WTC11 (cell line): ENCODE results near the gene PRLR. TPM values are rescaled to one million over a fixed set of nuclear protein-coding genes. Genes with fewer than 3 reads are reported as not detected.

Experiments used
- ATAC-seq: fragments of 200-7000 bp; cut with Tn5 transposase; 2 replicates; pipeline ENCODE4 v1.10.0; 2021; ENCODE audit warnings: mild to moderate bottlenecking, moderate library complexity
- CTCF ChIA-PET: fragments of 300-600 bp; sonication (Branson Sonifier 250); formaldehyde crosslinking; loops from one replicate; lab custom pipeline; 2021; ENCODE audit warnings: antibody characterized with exemption; lab: Charles Lee
- POLR2A ChIA-PET: fragments of 350-600 bp; sonication (Branson Sonifier 250); formaldehyde crosslinking; loops from one replicate; lab custom pipeline; 2021; ENCODE audit warnings: antibody characterized with exemption; lab: Charles Lee
- DNase-seq: peaks from one replicate; pipeline ENCODE4 v3.0.0; 2021; ENCODE audit warnings: low spot score
- H3K27ac Mint-ChIP-seq: 2 replicates; pipeline ENCODE4 v1.8.0; 2021; ENCODE audit warnings: mixed read lengths
- H3K27me3 Mint-ChIP-seq: 2 replicates; pipeline ENCODE4 v1.8.0; 2021; ENCODE audit warnings: low read depth, mild to moderate bottlenecking, moderate library complexity, mixed read lengths
- H3K36me3 Mint-ChIP-seq: 2 replicates; pipeline ENCODE4 v1.8.0; 2021; ENCODE audit warnings: mixed read lengths
- H3K4me1 Mint-ChIP-seq: 2 replicates; pipeline ENCODE4 v1.8.0; 2022; ENCODE audit warnings: mixed read lengths
- H3K4me3 Mint-ChIP-seq: 2 replicates; pipeline ENCODE4 v1.8.0; 2021; ENCODE audit warnings: mild to moderate bottlenecking, moderate library complexity, mixed read lengths
- H3K9me3 Mint-ChIP-seq: 2 replicates; pipeline ENCODE4 v1.8.0; 2021; ENCODE audit warnings: mixed read lengths
- AFF4 ChIP-seq: sonication (generic); formaldehyde crosslinking; IDR thresholded peaks from 2 replicates; pipeline ENCODE4 v1.8.1; 2023; ENCODE audit warnings: mild to moderate bottlenecking, missing genetic modification reagents, borderline replicate concordance
- ATF1 ChIP-seq: sonication (generic); formaldehyde crosslinking; IDR thresholded peaks from 2 replicates; pipeline ENCODE4 v1.8.1; 2023; ENCODE audit warnings: mild to moderate bottlenecking, moderate library complexity, missing genetic modification reagents
- ATF3 ChIP-seq: sonication (generic); formaldehyde crosslinking; conservative IDR thresholded peaks from 2 replicates; pipeline ENCODE4 v1.8.1; 2022; ENCODE audit warnings: mild to moderate bottlenecking, missing genetic modification reagents
- CREM ChIP-seq: sonication (generic); formaldehyde crosslinking; IDR thresholded peaks from 2 replicates; pipeline ENCODE4 v1.8.1; 2022; ENCODE audit warnings: mild to moderate bottlenecking, missing genetic modification reagents, moderate library complexity
- ESRRA ChIP-seq: sonication (generic); formaldehyde crosslinking; IDR thresholded peaks from 2 replicates; pipeline ENCODE4 v1.8.1; 2022; ENCODE audit warnings: mild to moderate bottlenecking, missing genetic modification reagents, borderline replicate concordance
- FOXK1 ChIP-seq: sonication (generic); formaldehyde crosslinking; IDR thresholded peaks from 2 replicates; pipeline ENCODE4 v1.8.0; 2022; ENCODE audit warnings: mild to moderate bottlenecking, moderate library complexity, missing genetic modification reagents
- GABPB1 ChIP-seq: sonication (generic); formaldehyde crosslinking; IDR thresholded peaks from 2 replicates; pipeline ENCODE4 v1.8.1; 2023; ENCODE audit warnings: mild to moderate bottlenecking, missing genetic modification reagents
- GTF2I ChIP-seq: fragments of 250-450 bp; sonication (Bioruptor Pico); conservative IDR thresholded peaks from 2 replicates; pipeline ENCODE4 v1.4.0; 2021; ENCODE audit warnings: mild to moderate bottlenecking
- HMGA2 ChIP-seq: fragments of 250-450 bp; sonication (Bioruptor Pico); IDR thresholded peaks from 2 replicates; pipeline ENCODE4 v1.4.0; 2021; ENCODE audit warnings: mild to moderate bottlenecking, moderate library complexity
- JAZF1 ChIP-seq: fragments of 250-450 bp; sonication (Bioruptor Pico); IDR thresholded peaks from 2 replicates; pipeline ENCODE4 v1.9.0; 2021; ENCODE audit warnings: moderate library complexity, mild to moderate bottlenecking, inconsistent platforms
- NFATC4 ChIP-seq: fragments of 250-450 bp; sonication (Bioruptor Pico); IDR thresholded peaks from 2 replicates; pipeline ENCODE4 v1.9.0; 2021; ENCODE audit warnings: mild to moderate bottlenecking
- NR1H2 ChIP-seq: sonication (generic); formaldehyde crosslinking; IDR thresholded peaks from 2 replicates; pipeline ENCODE4 v1.9.0; 2021; ENCODE audit warnings: mild to moderate bottlenecking, moderate library complexity, missing genetic modification reagents
- RELA ChIP-seq: sonication (generic); formaldehyde crosslinking; IDR thresholded peaks from 2 replicates; pipeline ENCODE4 v1.8.1; 2022; ENCODE audit warnings: missing genetic modification reagents, mild to moderate bottlenecking, borderline replicate concordance
- RORB ChIP-seq: fragments of 250-450 bp; sonication (Bioruptor Pico); IDR thresholded peaks from 2 replicates; pipeline ENCODE4 v1.9.0; 2021; ENCODE audit warnings: mild to moderate bottlenecking
- USF2 ChIP-seq: sonication (generic); formaldehyde crosslinking; IDR thresholded peaks from 2 replicates; pipeline ENCODE4 v1.8.1; 2023; ENCODE audit warnings: mild to moderate bottlenecking, missing genetic modification reagents, moderate library complexity
- ZNF138 ChIP-seq: sonication (generic); formaldehyde crosslinking; conservative IDR thresholded peaks from 2 replicates; pipeline ENCODE4 v1.8.1; 2022; ENCODE audit warnings: mild to moderate bottlenecking, moderate library complexity, missing genetic modification reagents
- ZNF396 ChIP-seq: fragments of 250-450 bp; sonication (Bioruptor Pico); IDR thresholded peaks from 2 replicates; pipeline ENCODE4 v1.8.0; 2021; ENCODE audit warnings: mild to moderate bottlenecking, moderate library complexity, borderline replicate concordance
- ZNF671 ChIP-seq: fragments of 250-450 bp; sonication (Bioruptor Pico); IDR thresholded peaks from 2 replicates; pipeline ENCODE4 v1.8.0; 2021; ENCODE audit warnings: mild to moderate bottlenecking
- total RNA-seq: library from RNA; stranded (reverse); gene quantifications from 3 replicates; pipeline ENCODE4 v1.2.3, GENCODE V29; 2021
- TF ChIP-seq, protein P1 (sequence below): sonication (generic); formaldehyde crosslinking; IDR thresholded peaks from 2 replicates; pipeline ENCODE4 v1.8.1; 2022; ENCODE audit warnings: low read depth, mild to moderate bottlenecking, moderate library complexity, missing genetic modification reagents, borderline replicate concordance
- TF ChIP-seq, protein P2 (sequence below): sonication (generic); formaldehyde crosslinking; IDR thresholded peaks from 2 replicates; pipeline ENCODE4 v1.8.0; 2023; ENCODE audit warnings: missing genetic modification reagents
- TF ChIP-seq, protein P3 (sequence below): sonication (generic); formaldehyde crosslinking; IDR thresholded peaks from 2 replicates; pipeline ENCODE4 v1.8.1; 2022; ENCODE audit warnings: mild to moderate bottlenecking, moderate library complexity, missing genetic modification reagents
- TF ChIP-seq, protein P4 (sequence below): fragments of 250-450 bp; sonication (Bioruptor Pico); IDR thresholded peaks from 2 replicates; pipeline ENCODE4 v1.8.0; 2021; ENCODE audit warnings: mild to moderate bottlenecking
- TF ChIP-seq, protein P5 (sequence below): sonication (generic); formaldehyde crosslinking; IDR thresholded peaks from 2 replicates; pipeline ENCODE4 v1.8.0; 2022; ENCODE audit warnings: mild to moderate bottlenecking, missing genetic modification reagents

The PRLR gene
- total RNA-seq, 1 experiment from 2014 or later: 3.2 TPM

DNA sequence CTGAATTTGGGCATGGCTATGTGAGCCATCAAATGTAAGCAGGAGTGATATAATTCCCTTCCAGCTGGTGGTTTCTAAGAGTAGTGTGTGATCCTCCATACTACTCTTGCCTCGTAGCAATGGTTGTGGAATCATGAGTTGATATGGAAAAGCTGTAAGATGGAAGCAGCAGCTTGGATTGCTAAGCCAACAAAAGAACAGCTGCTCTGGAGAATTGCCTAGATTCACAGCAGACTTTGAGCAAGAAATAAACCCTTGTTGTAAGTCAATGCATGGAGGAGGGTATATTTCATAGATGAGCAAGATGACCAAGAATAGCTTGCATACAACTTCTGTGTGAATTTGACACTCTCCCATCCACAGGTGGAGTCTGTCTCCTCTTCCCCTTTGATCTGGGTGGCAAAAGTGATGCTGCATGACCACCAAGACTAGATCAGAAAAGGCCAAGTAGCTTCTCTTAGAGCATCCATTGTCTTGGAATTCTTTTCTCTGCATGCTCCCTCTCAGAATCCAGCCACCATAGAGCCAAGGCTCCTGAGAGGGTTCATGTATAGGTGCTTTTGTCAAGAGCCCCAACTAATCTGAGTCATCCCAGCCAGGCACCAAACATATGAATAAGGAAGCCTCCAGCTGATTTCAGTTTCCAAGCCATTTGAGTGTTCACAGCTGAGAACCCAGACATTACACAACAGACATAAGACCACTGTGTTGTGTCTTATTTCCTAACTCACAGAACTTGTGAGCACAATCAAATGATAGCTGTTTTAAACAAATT is 79.0 kb downstream of the PRLR start (continued):
- no peak for TF ChIP-seq USF2 (CRISPR knock-in tag)
- TF ChIP-seq, all 79 proteins: peak for 0

DNA sequence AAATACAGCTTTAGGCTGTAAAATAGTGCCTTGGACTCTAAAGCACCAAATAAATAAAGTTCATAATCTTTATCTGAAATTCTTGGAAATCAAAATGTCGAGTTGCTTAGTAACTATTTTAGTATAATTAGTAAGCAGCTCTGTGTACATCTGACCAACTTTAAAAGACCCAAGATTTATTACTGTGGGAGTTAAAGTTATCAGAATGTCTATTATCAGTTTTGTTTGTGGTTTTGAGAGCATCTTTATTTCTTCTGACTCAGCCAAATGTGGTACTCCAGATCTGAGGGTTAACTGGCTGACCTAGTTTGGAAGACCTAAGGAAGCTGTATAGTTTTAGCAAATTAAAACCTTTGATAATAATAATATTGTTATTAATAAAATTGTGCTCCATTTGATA is 81.2 kb downstream of the PRLR start:
- H3K36me3 Mint-ChIP-seq: peaks cover 2% of the 10 kb centered on the region; the same call in 1 of the 2 replicates
- CTCF ChIA-PET: no interaction called here
- no peak overlapping the region for H3K4me3 Mint-ChIP-seq
- no peaks in the 10 kb centered on the region for H3K27me3 Mint-ChIP-seq
- POLR2A ChIA-PET: no interaction called here
- H3K9me3 Mint-ChIP-seq: peaks cover 2% of the 10 kb centered on the region; the same call in 1 of the 2 replicates
- peaks cover 22% of the 10 kb centered on the region for H3K4me1 Mint-ChIP-seq
- no peak for ATAC-seq
- no peak overlapping the region for H3K27ac Mint-ChIP-seq
- no peak for TF ChIP-seq NR1H2 (CRISPR knock-in tag)
- TF ChIP-seq CREM (CRISPR knock-in tag): no peak
- no peak for TF ChIP-seq ZNF138 (CRISPR knock-in tag)
- TF ChIP-seq NFATC4 (CRISPR knock-in tag): no peak
- TF ChIP-seq GTF2I (CRISPR knock-in tag): no peak
- TF ChIP-seq ZNF396 (CRISPR knock-in tag): no peak
- TF ChIP-seq HMGA2 (CRISPR knock-in tag): no peak
- TF ChIP-seq ESRRA (CRISPR knock-in tag): no peak
- no peak for TF ChIP-seq JAZF1 (CRISPR knock-in tag)
- TF ChIP-seq ATF3 (CRISPR knock-in tag): no peak
- TF ChIP-seq GABPB1: no peak
- TF ChIP-seq ZNF671 (CRISPR knock-in tag): no peak
- no peak for TF ChIP-seq ATF1 (CRISPR knock-in tag)
- no peak for TF ChIP-seq AFF4 (CRISPR knock-in tag)
- TF ChIP-seq, protein P1, sequence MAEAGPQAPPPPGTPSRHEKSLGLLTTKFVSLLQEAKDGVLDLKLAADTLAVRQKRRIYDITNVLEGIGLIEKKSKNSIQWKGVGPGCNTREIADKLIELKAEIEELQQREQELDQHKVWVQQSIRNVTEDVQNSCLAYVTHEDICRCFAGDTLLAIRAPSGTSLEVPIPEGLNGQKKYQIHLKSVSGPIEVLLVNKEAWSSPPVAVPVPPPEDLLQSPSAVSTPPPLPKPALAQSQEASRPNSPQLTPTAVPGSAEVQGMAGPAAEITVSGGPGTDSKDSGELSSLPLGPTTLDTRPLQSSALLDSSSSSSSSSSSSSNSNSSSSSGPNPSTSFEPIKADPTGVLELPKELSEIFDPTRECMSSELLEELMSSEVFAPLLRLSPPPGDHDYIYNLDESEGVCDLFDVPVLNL: no peak
- TF ChIP-seq, protein P2, sequence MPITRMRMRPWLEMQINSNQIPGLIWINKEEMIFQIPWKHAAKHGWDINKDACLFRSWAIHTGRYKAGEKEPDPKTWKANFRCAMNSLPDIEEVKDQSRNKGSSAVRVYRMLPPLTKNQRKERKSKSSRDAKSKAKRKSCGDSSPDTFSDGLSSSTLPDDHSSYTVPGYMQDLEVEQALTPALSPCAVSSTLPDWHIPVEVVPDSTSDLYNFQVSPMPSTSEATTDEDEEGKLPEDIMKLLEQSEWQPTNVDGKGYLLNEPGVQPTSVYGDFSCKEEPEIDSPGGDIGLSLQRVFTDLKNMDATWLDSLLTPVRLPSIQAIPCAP (CRISPR knock-in tag): no peak
- TF ChIP-seq, all 79 proteins: peak for 0
- no peak for DNase-seq

GRCh38 chr5:35146406-35146805 is 83.9 kb downstream of the PRLR start:
- no peak overlapping the region for H3K27ac Mint-ChIP-seq
- H3K9me3 Mint-ChIP-seq: peaks cover 3% of the 10 kb centered on the region; the same call in 1 of the 2 replicates
- H3K27me3 Mint-ChIP-seq: no peaks in the 10 kb centered on the region
- POLR2A ChIA-PET: no interaction called here
- ATAC-seq: peak; percentile 78
- H3K36me3 Mint-ChIP-seq: peaks cover 2% of the 10 kb centered on the region; the same call in 1 of the 2 replicates
- no peak overlapping the region for H3K4me3 Mint-ChIP-seq
- no peak for DNase-seq
- peaks cover 24% of the 10 kb centered on the region for H3K4me1 Mint-ChIP-seq
- CTCF ChIA-PET: no interaction called here
- no peak for TF ChIP-seq JAZF1 (CRISPR knock-in tag)
- TF ChIP-seq, protein P3, sequence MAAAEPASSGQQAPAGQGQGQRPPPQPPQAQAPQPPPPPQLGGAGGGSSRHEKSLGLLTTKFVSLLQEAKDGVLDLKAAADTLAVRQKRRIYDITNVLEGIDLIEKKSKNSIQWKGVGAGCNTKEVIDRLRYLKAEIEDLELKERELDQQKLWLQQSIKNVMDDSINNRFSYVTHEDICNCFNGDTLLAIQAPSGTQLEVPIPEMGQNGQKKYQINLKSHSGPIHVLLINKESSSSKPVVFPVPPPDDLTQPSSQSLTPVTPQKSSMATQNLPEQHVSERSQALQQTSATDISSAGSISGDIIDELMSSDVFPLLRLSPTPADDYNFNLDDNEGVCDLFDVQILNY: no peak
- TF ChIP-seq, protein P4, sequence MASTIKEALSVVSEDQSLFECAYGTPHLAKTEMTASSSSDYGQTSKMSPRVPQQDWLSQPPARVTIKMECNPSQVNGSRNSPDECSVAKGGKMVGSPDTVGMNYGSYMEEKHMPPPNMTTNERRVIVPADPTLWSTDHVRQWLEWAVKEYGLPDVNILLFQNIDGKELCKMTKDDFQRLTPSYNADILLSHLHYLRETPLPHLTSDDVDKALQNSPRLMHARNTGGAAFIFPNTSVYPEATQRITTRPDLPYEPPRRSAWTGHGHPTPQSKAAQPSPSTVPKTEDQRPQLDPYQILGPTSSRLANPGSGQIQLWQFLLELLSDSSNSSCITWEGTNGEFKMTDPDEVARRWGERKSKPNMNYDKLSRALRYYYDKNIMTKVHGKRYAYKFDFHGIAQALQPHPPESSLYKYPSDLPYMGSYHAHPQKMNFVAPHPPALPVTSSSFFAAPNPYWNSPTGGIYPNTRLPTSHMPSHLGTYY (CRISPR knock-in tag): no peak
- TF ChIP-seq ATF3 (CRISPR knock-in tag): no peak
- no peak for TF ChIP-seq RORB
- TF ChIP-seq, protein P5, sequence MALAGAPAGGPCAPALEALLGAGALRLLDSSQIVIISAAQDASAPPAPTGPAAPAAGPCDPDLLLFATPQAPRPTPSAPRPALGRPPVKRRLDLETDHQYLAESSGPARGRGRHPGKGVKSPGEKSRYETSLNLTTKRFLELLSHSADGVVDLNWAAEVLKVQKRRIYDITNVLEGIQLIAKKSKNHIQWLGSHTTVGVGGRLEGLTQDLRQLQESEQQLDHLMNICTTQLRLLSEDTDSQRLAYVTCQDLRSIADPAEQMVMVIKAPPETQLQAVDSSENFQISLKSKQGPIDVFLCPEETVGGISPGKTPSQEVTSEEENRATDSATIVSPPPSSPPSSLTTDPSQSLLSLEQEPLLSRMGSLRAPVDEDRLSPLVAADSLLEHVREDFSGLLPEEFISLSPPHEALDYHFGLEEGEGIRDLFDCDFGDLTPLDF (CRISPR knock-in tag): no peak
- no peak for TF ChIP-seq FOXK1 (CRISPR knock-in tag)
- no peak for TF ChIP-seq RELA (CRISPR knock-in tag)
